GM20000 (cell line): ENCODE results near the gene CHDH.

Experiments
- DNase-seq: peaks from one replicate; pipeline ENCODE4 v3.0.0; 2012; ENCODE audit warnings: low spot score
- CTCF ChIP-seq: IDR thresholded peaks from 2 replicates; pipeline ENCODE4 v1.5.1; 2012; ENCODE audit warnings: mild to moderate bottlenecking, control low read depth; ENCODE audit errors: extremely low read depth, missing control alignments

The CHDH gene

GRCh38 chr3:53863145-53863544, 16.9 kb upstream of the CHDH start:
- TF ChIP-seq CTCF: no peak
- no peak for DNase-seq

GRCh38 chr3:53862241-53862640, 16.0 kb upstream of the CHDH start:
- DNase-seq: no peak
- no peak for TF ChIP-seq CTCF

GRCh38 chr3:53860196-53860595, 14.0 kb upstream of the CHDH start:
- TF ChIP-seq CTCF: no peak

GRCh38 chr3:53859178-53859577, 13.0 kb upstream of the CHDH start:
- no peak for TF ChIP-seq CTCF
- DNase-seq: no peak

More at GRCh38 chr3:53860196-53860595, 14.0 kb upstream of the CHDH start:
- DNase-seq: no peak

- DNase-seq: no peak
These were observed 12.0 kb upstream of the CHDH start for GRCh38 chr3:53858096-53858741.

GRCh38 chr3:53856964-53857363, 10.7 kb upstream of the CHDH start:
- TF ChIP-seq CTCF: no peak
- no peak for DNase-seq

More at GRCh38 chr3:53858096-53858741, 12.0 kb upstream of the CHDH start:
- no peak for TF ChIP-seq CTCF

- TF ChIP-seq CTCF: no peak
- DNase-seq: no peak
These were observed 4.7 kb upstream of the CHDH start for GRCh38 chr3:53850895-53851294.
